Measurements from ENCODE around the gene ATF6. TPM values are rescaled to one million over a fixed set of nuclear protein-coding genes. Genes with fewer than 3 reads are reported as not detected.

Gene ATF6
- total and polyA plus RNA-seq, 2 of the 4 experiments (the other 2 are of a cell fraction) = 12.2 to 17.6 TPM

DNA sequence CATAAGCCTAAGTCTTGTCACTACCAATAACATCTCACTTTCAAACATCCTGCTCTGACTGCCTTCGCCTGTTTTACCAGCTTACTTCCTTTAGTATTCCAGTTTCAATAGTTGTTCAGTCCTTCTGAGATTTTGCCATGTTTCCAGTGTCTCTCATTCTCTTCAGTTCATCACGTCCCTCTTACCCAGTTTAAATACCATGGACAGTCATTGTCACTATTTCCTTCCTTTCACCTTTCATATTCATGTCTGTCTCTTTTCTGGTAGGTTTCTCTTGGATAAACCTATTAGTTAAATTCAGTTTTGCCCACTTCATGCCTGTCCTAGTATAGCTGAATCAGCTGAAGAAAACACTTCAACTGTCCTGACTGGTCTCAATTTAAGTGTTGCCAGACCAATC, 5.9 kb downstream of the ATF6 start:
- dilution Hi-C loops (cut with HindIII; ENCODE audit: low sequenced_read_pairs, unreplicated experiment) = no loop called here

More for the DNA sequence above, 5.9 kb downstream of the ATF6 start:
- Histone ChIP-seq H2BK20ac (ENCODE audit: low read depth, low read length) (no peak overlapping the region), H3K4ac (ENCODE audit: low read depth, low read length) (no peak overlapping the region), H4K91ac (ENCODE audit: insufficient read depth, low read depth, low read length) (no peak overlapping the region), H3K27ac (ENCODE audit: insufficient read depth, low read length) (no peak overlapping the region), H2AFZ (replicated peaks; ENCODE audit: low read length, poor library complexity) (no peak overlapping the region), H2BK5ac (ENCODE audit: low read depth, low read length, poor library complexity, severe bottlenecking) (no peak overlapping the region), H3K18ac (ENCODE audit: low read depth, low read length) (no peak overlapping the region), H3K79me1 (ENCODE audit: low read depth in 1 of 2, low read length in 2 of 2) (peaks cover 28 to 61% of the 10 kb centered on the region in 2 experiments), H3K56ac (ENCODE audit: extremely low read depth, insufficient read depth, low read length) (no peak overlapping the region), H3K9me3 (ENCODE audit: control insufficient read depth, insufficient read depth, low read length) (no peaks in the 10 kb centered on the region), H3K4me2 (ENCODE audit: low read depth, low read length) (no peak overlapping the region), H2AK5ac (ENCODE audit: low read depth, low read length) (no peak overlapping the region), H3K14ac (replicated peaks; ENCODE audit: low read depth, low read length) (no peak overlapping the region), H3K27me3 (ENCODE audit: control insufficient read depth, insufficient read depth, low read length) (no peaks in the 10 kb centered on the region), H2BK120ac (ENCODE audit: low read depth, low read length) (no peak overlapping the region), H3K4me1 (ENCODE audit: control insufficient read depth, insufficient read depth, low read length) (no peaks in the 10 kb centered on the region), H3K4me3 (ENCODE audit: insufficient read depth, low read depth, low read length) (no peak overlapping the region), H3K36me3 (ENCODE audit: control insufficient read depth, insufficient read depth, low read length) (no peaks in the 10 kb centered on the region), H4K20me1 (ENCODE audit: insufficient read depth, low read length) (peaks cover 3% of the 10 kb centered on the region; the same call in 1 of the 2 replicates), H3K9me1 (ENCODE audit: insufficient read depth, low read length) (peaks cover 2% of the 10 kb centered on the region; the same call in 1 of the 2 replicates), H2AK9ac (replicated peaks; ENCODE audit: low read depth, low read length, poor library complexity) (no peak overlapping the region), H2BK15ac (ENCODE audit: low read depth, low read length) (no peak overlapping the region), H4K8ac (ENCODE audit: low read depth in 2 of 2, low read length in 2 of 2) (no peak overlapping the region), H4K5ac (ENCODE audit: low read depth, low read length) (no peak overlapping the region), H3K9ac (ENCODE audit: low read depth, low read length) (no peak overlapping the region), H3K23ac (ENCODE audit: low read depth, low read length) (no peak overlapping the region)
- ATAC-seq (ENCODE audit: low read depth) = no peak
- intact Hi-C loops (cut with micrococcal nuclease) (no loop called here), in situ Hi-C loops (cut with MboI; ENCODE audit: low sequenced_read_pairs) (no loop called here)
- TF ChIP-seq BHLHE40 (IDR thresholded peaks at IDR 0.05; ENCODE audit: low read depth, low read length) (no peak), POLR2A (IDR thresholded peaks at IDR 0.05; ENCODE audit: low read depth, low read length) (no peak), NFE2L2 (IDR thresholded peaks at IDR 0.05; ENCODE audit: low read depth, low read length) (no peak), MAZ (IDR thresholded peaks at IDR 0.05; ENCODE audit: borderline replicate concordance, low read depth, low read length) (no peak), RAD21 (IDR thresholded peaks at IDR 0.05; ENCODE audit: low read length) (no peak)
- TF ChIP-seq, protein P1, sequence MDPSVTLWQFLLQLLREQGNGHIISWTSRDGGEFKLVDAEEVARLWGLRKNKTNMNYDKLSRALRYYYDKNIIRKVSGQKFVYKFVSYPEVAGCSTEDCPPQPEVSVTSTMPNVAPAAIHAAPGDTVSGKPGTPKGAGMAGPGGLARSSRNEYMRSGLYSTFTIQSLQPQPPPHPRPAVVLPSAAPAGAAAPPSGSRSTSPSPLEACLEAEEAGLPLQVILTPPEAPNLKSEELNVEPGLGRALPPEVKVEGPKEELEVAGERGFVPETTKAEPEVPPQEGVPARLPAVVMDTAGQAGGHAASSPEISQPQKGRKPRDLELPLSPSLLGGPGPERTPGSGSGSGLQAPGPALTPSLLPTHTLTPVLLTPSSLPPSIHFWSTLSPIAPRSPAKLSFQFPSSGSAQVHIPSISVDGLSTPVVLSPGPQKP (IDR thresholded peaks at IDR 0.05; ENCODE audit: borderline replicate concordance, low read depth, low read length) = no peak
- no peak for DNase-seq
- 100% methylated on average over 1 of the region's 2 CpGs; no CpG with 5 or more reads in 1 of the 2 experiments for WGBS, 2 experiments (ENCODE audit: extremely low coverage in 2 of 2, insufficient read length in 1 of 2)
- no TSS peak for BruUV-seq (replicated peaks)
- CTCF ChIA-PET = interaction anchor here (0.6 kb wide), 1 partner anchor 204 kb away, joined by 3 read pairs; no protein-coding TSS in a partner anchor
- POLR2A ChIA-PET (ENCODE audit: unreplicated experiment) = no interaction called here
